WTC11 (cell line): ENCODE data around the gene HOXB5. TPM values are rescaled to one million over a fixed set of nuclear protein-coding genes. Genes with fewer than 3 reads are reported as not detected.

Experiments
- ATAC-seq: fragments of 200-7000 bp; cut with Tn5 transposase; 2 replicates; pipeline ENCODE4 v1.10.0; 2021; ENCODE audit warnings: mild to moderate bottlenecking, moderate library complexity
- CTCF ChIA-PET: fragments of 300-600 bp; sonication (Branson Sonifier 250); formaldehyde crosslinking; loops from one replicate; lab custom pipeline; 2021; ENCODE audit warnings: antibody characterized with exemption; lab: Charles Lee
- POLR2A ChIA-PET: fragments of 350-600 bp; sonication (Branson Sonifier 250); formaldehyde crosslinking; loops from one replicate; lab custom pipeline; 2021; ENCODE audit warnings: antibody characterized with exemption; lab: Charles Lee
- DNase-seq: peaks from one replicate; pipeline ENCODE4 v3.0.0; 2021; ENCODE audit warnings: low spot score
- H3K27ac Mint-ChIP-seq: 2 replicates; pipeline ENCODE4 v1.8.0; 2021; ENCODE audit warnings: mixed read lengths
- H3K27me3 Mint-ChIP-seq: 2 replicates; pipeline ENCODE4 v1.8.0; 2021; ENCODE audit warnings: low read depth, mild to moderate bottlenecking, moderate library complexity, mixed read lengths
- H3K36me3 Mint-ChIP-seq: 2 replicates; pipeline ENCODE4 v1.8.0; 2021; ENCODE audit warnings: mixed read lengths
- H3K4me1 Mint-ChIP-seq: 2 replicates; pipeline ENCODE4 v1.8.0; 2022; ENCODE audit warnings: mixed read lengths
- H3K4me3 Mint-ChIP-seq: 2 replicates; pipeline ENCODE4 v1.8.0; 2021; ENCODE audit warnings: mild to moderate bottlenecking, moderate library complexity, mixed read lengths
- H3K9me3 Mint-ChIP-seq: 2 replicates; pipeline ENCODE4 v1.8.0; 2021; ENCODE audit warnings: mixed read lengths
- CREM ChIP-seq: sonication (generic); formaldehyde crosslinking; IDR thresholded peaks from 2 replicates; pipeline ENCODE4 v1.8.1; 2022; ENCODE audit warnings: mild to moderate bottlenecking, missing genetic modification reagents, moderate library complexity
- EMX1 ChIP-seq: fragments of 250-450 bp; sonication (Bioruptor Pico); IDR thresholded peaks from 2 replicates; pipeline ENCODE4 v1.8.0; 2021; ENCODE audit warnings: mild to moderate bottlenecking
- FOXP1 ChIP-seq: sonication (generic); formaldehyde crosslinking; IDR thresholded peaks from 2 replicates; pipeline ENCODE4 v1.8.0; 2022; ENCODE audit warnings: missing genetic modification reagents, mild to moderate bottlenecking, moderate library complexity, borderline replicate concordance
- MXD4 ChIP-seq: fragments of 250-450 bp; sonication (Bioruptor Pico); IDR thresholded peaks from 2 replicates; pipeline ENCODE4 v1.8.0; 2021; ENCODE audit warnings: mild to moderate bottlenecking, moderate library complexity, borderline replicate concordance
- MYBL2 ChIP-seq: sonication (generic); formaldehyde crosslinking; IDR thresholded peaks from 2 replicates; pipeline ENCODE4 v1.8.1; 2023; ENCODE audit warnings: mild to moderate bottlenecking, moderate library complexity, missing genetic modification reagents
- NFATC4 ChIP-seq: fragments of 250-450 bp; sonication (Bioruptor Pico); IDR thresholded peaks from 2 replicates; pipeline ENCODE4 v1.9.0; 2021; ENCODE audit warnings: mild to moderate bottlenecking
- NR1H2 ChIP-seq: sonication (generic); formaldehyde crosslinking; IDR thresholded peaks from 2 replicates; pipeline ENCODE4 v1.9.0; 2021; ENCODE audit warnings: mild to moderate bottlenecking, moderate library complexity, missing genetic modification reagents
- SMAD3 ChIP-seq: sonication (generic); formaldehyde crosslinking; IDR thresholded peaks from 2 replicates; pipeline ENCODE4 v1.8.0; 2022; ENCODE audit warnings: missing genetic modification reagents, mild to moderate bottlenecking, borderline replicate concordance
- SMAD4 ChIP-seq: sonication (generic); formaldehyde crosslinking; IDR thresholded peaks from 2 replicates; pipeline ENCODE4 v1.8.0; 2022; ENCODE audit warnings: mild to moderate bottlenecking, missing genetic modification reagents
- TCF7 ChIP-seq: sonication (generic); formaldehyde crosslinking; IDR thresholded peaks from 2 replicates; pipeline ENCODE4 v1.8.0; 2022; ENCODE audit warnings: mild to moderate bottlenecking, low read depth, missing genetic modification reagents, moderate library complexity
- TEAD1 ChIP-seq: sonication (generic); formaldehyde crosslinking; IDR thresholded peaks from 2 replicates; pipeline ENCODE4 v1.8.0; 2022; ENCODE audit warnings: mild to moderate bottlenecking, missing genetic modification reagents
- TEAD4 ChIP-seq: sonication (generic); formaldehyde crosslinking; IDR thresholded peaks from 2 replicates; pipeline ENCODE4 v1.8.0; 2022; ENCODE audit warnings: mild to moderate bottlenecking, missing genetic modification reagents
- ZNF396 ChIP-seq: fragments of 250-450 bp; sonication (Bioruptor Pico); IDR thresholded peaks from 2 replicates; pipeline ENCODE4 v1.8.0; 2021; ENCODE audit warnings: mild to moderate bottlenecking, moderate library complexity, borderline replicate concordance
- total RNA-seq: library from RNA; stranded (reverse); gene quantifications from 3 replicates; pipeline ENCODE4 v1.2.3, GENCODE V29; 2021
- TF ChIP-seq, protein P1 (sequence below): sonication (generic); formaldehyde crosslinking; conservative IDR thresholded peaks from 2 replicates; pipeline ENCODE4 v1.8.1; 2023; ENCODE audit warnings: mild to moderate bottlenecking, low read depth, missing genetic modification reagents, moderate library complexity
- TF ChIP-seq, protein P2 (sequence below): fragments of 250-450 bp; sonication (Bioruptor Pico); IDR thresholded peaks from 2 replicates; pipeline ENCODE4 v1.9.0; 2021; ENCODE audit warnings: mild to moderate bottlenecking
- TF ChIP-seq, protein P3 (sequence below): sonication (generic); formaldehyde crosslinking; IDR thresholded peaks from 2 replicates; pipeline ENCODE4 v1.8.1; 2023; ENCODE audit warnings: mild to moderate bottlenecking, missing genetic modification reagents, borderline replicate concordance
- TF ChIP-seq, protein P4 (sequence below): sonication (generic); formaldehyde crosslinking; IDR thresholded peaks from 2 replicates; pipeline ENCODE4 v1.8.1; 2022; ENCODE audit warnings: low read depth, missing genetic modification reagents, borderline replicate concordance

The HOXB5 gene
- total RNA-seq, 1 experiment from 2014 or later = not detected

DNA sequence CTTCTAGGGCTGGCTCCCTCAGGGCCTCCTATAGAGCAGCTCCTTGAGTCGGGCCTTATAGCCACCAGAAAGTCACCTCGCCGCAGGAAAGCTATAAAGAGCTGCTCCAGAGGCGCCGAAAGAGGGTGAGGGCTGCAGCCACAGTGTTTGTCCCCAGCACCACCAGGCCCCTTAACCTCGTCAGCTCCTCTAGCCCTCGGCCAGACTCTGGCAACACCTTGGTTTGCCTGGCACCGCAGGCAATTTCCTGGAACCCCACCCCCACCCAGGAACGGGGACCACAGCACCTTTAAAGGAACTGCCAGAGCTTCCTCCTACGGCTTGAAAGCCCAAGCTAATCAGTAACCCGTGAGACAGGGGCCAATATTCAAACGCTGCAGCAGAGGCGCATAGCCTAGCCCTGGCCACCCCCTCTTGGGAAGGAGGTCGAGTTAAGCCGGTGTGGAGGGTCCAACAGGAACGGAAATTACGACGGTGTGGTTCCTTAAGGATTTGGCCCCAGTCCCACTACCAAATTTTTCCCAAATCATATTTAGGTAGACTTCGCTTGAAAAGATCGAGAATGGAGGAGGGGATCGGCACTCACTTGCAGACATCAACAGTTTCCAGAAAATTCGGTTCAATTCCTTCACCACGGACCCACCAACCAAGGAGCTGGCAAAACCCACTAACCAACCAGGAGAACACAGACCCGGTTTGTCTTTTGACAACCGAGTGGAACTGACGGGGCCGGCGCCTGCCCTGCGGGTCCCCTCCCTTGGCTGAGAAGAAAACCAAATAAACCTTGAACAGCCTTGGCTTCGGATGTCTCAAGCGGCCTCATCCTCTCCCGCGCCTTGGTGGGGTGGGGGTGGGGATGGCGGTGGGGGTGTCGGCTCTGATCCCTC, 8.2 kb upstream of the HOXB5 start (continued):
- TF ChIP-seq, protein P1, sequence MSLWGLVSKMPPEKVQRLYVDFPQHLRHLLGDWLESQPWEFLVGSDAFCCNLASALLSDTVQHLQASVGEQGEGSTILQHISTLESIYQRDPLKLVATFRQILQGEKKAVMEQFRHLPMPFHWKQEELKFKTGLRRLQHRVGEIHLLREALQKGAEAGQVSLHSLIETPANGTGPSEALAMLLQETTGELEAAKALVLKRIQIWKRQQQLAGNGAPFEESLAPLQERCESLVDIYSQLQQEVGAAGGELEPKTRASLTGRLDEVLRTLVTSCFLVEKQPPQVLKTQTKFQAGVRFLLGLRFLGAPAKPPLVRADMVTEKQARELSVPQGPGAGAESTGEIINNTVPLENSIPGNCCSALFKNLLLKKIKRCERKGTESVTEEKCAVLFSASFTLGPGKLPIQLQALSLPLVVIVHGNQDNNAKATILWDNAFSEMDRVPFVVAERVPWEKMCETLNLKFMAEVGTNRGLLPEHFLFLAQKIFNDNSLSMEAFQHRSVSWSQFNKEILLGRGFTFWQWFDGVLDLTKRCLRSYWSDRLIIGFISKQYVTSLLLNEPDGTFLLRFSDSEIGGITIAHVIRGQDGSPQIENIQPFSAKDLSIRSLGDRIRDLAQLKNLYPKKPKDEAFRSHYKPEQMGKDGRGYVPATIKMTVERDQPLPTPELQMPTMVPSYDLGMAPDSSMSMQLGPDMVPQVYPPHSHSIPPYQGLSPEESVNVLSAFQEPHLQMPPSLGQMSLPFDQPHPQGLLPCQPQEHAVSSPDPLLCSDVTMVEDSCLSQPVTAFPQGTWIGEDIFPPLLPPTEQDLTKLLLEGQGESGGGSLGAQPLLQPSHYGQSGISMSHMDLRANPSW = no peak
- TF ChIP-seq CREM (CRISPR knock-in tag) = no peak
- TF ChIP-seq NR1H2 = no peak
- no peak for TF ChIP-seq TCF7 (CRISPR knock-in tag)
- no peak for TF ChIP-seq SMAD3 (CRISPR knock-in tag)
- no peak for TF ChIP-seq TEAD1 (CRISPR knock-in tag)
- TF ChIP-seq, protein P2, sequence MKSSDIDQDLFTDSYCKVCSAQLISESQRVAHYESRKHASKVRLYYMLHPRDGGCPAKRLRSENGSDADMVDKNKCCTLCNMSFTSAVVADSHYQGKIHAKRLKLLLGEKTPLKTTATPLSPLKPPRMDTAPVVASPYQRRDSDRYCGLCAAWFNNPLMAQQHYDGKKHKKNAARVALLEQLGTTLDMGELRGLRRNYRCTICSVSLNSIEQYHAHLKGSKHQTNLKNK (CRISPR knock-in tag) = no peak
- no peak for TF ChIP-seq TEAD4 (CRISPR knock-in tag)

DNA sequence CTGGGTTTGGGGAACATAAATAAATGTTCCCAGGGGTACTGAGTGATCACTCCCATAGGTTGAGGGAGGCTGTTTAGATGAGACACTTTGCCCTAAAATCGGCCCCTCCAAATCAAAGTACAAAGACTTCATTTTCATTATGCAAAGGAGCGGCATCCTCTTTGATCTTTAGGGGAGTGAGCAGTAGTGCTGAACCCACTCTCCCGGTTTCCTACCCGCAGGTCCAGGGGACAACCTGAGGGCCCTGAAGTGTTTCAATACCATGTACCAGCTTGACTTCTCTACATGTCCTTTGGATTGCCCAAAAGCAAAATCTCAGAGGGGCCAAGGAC, 7.6 kb upstream of the HOXB5 start:
- Mint-ChIP-seq H3K4me1 (peaks cover 29% of the 10 kb centered on the region), H3K4me3 (no peak overlapping the region)
- CTCF ChIA-PET = interaction anchor here (0.7 to 1.6 kb wide), 9 partner anchors 11 to 340 kb away, joined by 3 to 5 read pairs (median 4); partner anchors contain the start of gene HOXB3
- DNase-seq = no peak
- TF ChIP-seq SMAD4 (CRISPR knock-in tag) (no peak), MXD4 (CRISPR knock-in tag) (no peak), ZNF396 (CRISPR knock-in tag) (no peak), CREM (CRISPR knock-in tag) (no peak), MYBL2 (CRISPR knock-in tag) (no peak), EMX1 (no peak), FOXP1 (no peak), NFATC4 (CRISPR knock-in tag) (no peak)
- TF ChIP-seq, protein P3, sequence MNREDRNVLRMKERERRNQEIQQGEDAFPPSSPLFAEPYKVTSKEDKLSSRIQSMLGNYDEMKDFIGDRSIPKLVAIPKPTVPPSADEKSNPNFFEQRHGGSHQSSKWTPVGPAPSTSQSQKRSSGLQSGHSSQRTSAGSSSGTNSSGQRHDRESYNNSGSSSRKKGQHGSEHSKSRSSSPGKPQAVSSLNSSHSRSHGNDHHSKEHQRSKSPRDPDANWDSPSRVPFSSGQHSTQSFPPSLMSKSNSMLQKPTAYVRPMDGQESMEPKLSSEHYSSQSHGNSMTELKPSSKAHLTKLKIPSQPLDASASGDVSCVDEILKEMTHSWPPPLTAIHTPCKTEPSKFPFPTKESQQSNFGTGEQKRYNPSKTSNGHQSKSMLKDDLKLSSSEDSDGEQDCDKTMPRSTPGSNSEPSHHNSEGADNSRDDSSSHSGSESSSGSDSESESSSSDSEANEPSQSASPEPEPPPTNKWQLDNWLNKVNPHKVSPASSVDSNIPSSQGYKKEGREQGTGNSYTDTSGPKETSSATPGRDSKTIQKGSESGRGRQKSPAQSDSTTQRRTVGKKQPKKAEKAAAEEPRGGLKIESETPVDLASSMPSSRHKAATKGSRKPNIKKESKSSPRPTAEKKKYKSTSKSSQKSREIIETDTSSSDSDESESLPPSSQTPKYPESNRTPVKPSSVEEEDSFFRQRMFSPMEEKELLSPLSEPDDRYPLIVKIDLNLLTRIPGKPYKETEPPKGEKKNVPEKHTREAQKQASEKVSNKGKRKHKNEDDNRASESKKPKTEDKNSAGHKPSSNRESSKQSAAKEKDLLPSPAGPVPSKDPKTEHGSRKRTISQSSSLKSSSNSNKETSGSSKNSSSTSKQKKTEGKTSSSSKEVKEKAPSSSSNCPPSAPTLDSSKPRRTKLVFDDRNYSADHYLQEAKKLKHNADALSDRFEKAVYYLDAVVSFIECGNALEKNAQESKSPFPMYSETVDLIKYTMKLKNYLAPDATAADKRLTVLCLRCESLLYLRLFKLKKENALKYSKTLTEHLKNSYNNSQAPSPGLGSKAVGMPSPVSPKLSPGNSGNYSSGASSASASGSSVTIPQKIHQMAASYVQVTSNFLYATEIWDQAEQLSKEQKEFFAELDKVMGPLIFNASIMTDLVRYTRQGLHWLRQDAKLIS (CRISPR knock-in tag) = no peak
- TF ChIP-seq, protein P1 = no peak
- TF ChIP-seq, protein P4, sequence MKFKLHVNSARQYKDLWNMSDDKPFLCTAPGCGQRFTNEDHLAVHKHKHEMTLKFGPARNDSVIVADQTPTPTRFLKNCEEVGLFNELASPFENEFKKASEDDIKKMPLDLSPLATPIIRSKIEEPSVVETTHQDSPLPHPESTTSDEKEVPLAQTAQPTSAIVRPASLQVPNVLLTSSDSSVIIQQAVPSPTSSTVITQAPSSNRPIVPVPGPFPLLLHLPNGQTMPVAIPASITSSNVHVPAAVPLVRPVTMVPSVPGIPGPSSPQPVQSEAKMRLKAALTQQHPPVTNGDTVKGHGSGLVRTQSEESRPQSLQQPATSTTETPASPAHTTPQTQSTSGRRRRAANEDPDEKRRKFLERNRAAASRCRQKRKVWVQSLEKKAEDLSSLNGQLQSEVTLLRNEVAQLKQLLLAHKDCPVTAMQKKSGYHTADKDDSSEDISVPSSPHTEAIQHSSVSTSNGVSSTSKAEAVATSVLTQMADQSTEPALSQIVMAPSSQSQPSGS (CRISPR knock-in tag) = no peak
- TF ChIP-seq, all 79 proteins: peak for 0
- POLR2A ChIA-PET = no interaction called here
- ATAC-seq = no peak
- Mint-ChIP-seq H3K27me3 (peaks cover 100% of the 10 kb centered on the region; the same call in 1 of the 2 replicates), H3K27ac (no peak overlapping the region), H3K36me3 (peaks cover 2% of the 10 kb centered on the region; the same call in 1 of the 2 replicates), H3K9me3 (no peaks in the 10 kb centered on the region)
